ENCODE measurements around the gene GRAMD1B.
"Not testable (repeated sequence)": the region's sequence is repeated elsewhere in the genome, so short reads cannot be mapped to it uniquely, and the experiment has no call there.

Gene GRAMD1B

DNA sequence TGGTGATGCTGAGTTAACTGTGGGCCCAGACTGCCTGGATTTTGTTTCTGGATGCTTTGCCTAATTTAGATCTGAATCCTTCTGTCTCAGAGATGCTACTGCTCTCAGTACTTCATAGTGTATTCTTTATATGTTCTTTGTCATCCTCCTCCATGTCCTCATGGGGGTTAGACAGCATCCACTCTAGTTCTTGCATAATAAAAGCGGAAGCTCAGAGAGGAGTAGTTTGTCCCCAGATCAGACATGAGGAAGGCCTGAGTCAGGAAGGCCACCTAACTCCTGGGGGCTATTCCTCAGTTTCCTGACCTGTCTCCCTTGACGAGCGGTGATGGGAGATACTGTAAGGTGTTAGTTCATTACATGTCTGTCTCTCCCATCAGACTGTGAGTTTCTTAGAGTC, 134.2 kb downstream of the GRAMD1B start:
- DNase-seq (ENCODE audit: low read depth), result no peak
- TF ChIP-seq, protein P1, sequence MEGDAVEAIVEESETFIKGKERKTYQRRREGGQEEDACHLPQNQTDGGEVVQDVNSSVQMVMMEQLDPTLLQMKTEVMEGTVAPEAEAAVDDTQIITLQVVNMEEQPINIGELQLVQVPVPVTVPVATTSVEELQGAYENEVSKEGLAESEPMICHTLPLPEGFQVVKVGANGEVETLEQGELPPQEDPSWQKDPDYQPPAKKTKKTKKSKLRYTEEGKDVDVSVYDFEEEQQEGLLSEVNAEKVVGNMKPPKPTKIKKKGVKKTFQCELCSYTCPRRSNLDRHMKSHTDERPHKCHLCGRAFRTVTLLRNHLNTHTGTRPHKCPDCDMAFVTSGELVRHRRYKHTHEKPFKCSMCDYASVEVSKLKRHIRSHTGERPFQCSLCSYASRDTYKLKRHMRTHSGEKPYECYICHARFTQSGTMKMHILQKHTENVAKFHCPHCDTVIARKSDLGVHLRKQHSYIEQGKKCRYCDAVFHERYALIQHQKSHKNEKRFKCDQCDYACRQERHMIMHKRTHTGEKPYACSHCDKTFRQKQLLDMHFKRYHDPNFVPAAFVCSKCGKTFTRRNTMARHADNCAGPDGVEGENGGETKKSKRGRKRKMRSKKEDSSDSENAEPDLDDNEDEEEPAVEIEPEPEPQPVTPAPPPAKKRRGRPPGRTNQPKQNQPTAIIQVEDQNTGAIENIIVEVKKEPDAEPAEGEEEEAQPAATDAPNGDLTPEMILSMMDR (IDR thresholded peaks at IDR 0.05; ENCODE audit: low read depth, low read length, missing control alignments), result no peak
- no peak overlapping the region for H3K4me3 ChIP-seq (ENCODE audit: low read depth, low read length)

DNA sequence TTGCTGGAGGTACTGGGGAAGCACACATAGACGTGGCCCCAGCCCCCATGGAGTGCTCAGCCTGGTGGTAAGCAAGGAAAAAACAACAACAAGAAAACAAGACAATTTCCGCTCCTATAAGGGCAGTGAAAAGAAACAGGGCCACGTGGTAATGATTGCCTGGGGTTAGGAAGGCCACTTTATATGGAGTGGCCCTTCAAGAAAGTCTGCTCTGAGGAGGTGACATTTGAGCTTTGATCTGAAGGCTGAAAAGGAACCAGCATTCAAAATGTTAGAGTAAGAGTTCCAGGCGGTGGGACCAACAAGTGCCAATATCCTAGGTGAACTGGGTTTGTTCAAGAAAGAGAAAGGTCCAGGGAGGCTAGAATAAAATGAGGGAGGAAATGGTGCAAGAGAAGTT, 136.8 kb downstream of the GRAMD1B start:
- DNase-seq (ENCODE audit: low read depth), result no peak
- no peak overlapping the region for H3K4me3 ChIP-seq (ENCODE audit: low read depth, low read length)
- TF ChIP-seq, protein P1 (IDR thresholded peaks at IDR 0.05; ENCODE audit: low read depth, low read length, missing control alignments), result no peak

DNA sequence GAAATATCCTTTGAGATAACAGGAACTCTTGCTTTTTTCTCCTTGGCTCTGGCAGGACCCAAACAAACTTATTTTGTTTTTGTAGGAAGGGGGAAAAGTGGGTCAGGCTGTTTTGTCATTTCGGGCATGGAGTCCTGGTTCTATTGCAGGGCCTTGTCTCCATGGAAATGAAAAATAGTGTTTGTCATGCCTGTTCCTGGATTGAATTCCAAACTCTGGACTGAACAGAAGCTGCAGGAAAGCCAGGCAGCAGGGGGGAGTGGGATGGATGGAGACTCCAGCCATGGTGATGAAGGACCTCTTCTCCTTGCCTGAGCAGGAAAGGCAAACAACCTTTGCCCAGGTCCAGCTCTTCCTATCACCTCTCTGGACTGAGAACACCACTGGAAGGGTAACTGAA, 137.4 kb downstream of the GRAMD1B start:
- TF ChIP-seq, protein P1 (IDR thresholded peaks at IDR 0.05; ENCODE audit: low read depth, low read length, missing control alignments), result no peak
- no peak overlapping the region for H3K4me3 ChIP-seq (ENCODE audit: low read depth, low read length)
- DNase-seq (ENCODE audit: low read depth), result no peak

DNA sequence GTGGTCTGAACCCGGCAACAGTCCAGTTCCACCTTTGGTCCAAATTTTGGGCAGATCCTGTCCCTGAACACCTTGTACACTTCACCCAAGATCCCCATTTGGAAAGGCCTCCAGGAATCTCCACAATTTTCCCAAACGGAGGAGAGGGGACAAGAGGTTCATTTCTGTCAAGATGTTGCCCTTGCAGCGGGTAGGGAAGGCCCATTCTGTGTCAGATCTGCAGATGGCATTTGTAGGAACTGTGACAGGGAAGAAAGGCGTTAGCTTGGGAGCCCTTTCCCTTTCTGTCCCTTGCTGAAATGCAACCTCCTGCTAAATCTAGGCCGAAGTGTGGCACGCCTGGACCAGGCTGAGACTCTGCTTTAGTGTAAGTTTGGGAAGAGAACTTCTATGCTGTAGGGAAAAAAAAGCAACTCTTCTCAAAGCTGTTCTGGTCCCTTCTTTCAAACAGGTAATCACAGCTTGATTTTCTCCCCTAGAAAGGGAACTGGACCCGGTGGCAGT, 138.3 kb downstream of the GRAMD1B start:
- no peak for DNase-seq (ENCODE audit: low read depth)
- TF ChIP-seq, protein P1 (IDR thresholded peaks at IDR 0.05; ENCODE audit: low read depth, low read length, missing control alignments), result no peak
- H3K4me3 ChIP-seq (ENCODE audit: low read depth, low read length), result no peak overlapping the region

DNA sequence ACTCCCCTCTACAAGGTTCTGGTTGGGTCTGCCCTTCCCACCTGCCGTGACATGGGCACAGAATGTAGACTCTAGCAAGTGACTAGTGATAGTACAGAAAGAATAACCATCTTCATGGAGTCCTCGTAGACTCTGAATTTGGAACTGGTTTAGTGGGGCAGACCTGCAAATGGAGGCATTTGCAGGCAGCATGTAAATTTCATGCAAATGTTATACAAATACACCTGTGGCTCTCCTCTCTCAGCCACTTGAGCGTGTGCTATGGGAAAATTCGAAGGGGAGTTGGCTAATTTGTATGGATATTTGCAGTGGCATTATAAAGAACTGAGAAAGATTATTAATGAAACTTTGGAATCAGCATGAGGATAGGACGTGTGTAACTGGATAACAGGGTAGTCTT, 139.3 kb downstream of the GRAMD1B start:
- no peak for DNase-seq (ENCODE audit: low read depth)
- TF ChIP-seq, protein P1 (IDR thresholded peaks at IDR 0.05; ENCODE audit: low read depth, low read length, missing control alignments), result no peak
- H3K4me3 ChIP-seq (ENCODE audit: low read depth, low read length), result no peak overlapping the region

DNA sequence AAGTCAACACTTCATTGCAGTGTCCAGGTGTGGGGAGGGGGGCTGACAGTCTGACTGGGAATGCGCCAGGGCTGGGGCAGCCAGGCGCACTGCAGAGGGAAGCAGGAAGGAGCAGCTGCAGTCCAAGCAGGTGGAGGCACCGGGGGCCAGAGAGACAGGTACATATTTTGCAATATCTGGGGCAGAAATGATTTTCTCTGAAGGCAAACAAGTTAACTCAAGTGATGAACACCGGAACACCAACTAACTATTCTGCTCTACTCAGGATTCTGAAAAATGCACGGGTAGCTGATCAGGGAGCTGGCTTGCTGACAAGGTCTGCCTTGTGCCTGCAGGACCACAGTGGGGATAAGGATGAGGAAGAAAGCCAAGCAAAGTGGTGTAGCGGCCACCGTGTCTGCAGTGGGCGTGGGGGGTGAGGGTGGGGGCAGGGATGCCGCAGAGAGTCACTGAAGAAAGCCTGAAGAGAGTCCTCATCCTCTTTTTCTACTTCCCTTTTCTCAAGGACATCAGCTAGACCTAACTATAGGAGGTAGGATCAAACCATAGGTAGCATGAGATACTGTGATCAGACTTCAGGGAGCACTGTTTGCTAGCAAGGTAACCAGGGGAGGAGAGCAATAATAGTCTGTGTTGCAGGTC, 141.0 kb downstream of the GRAMD1B start:
- H3K4me3 ChIP-seq (ENCODE audit: low read depth, low read length), result no peak overlapping the region
- TF ChIP-seq, protein P1 (IDR thresholded peaks at IDR 0.05; ENCODE audit: low read depth, low read length, missing control alignments), result no peak
- DNase-seq (ENCODE audit: low read depth), result no peak

DNA sequence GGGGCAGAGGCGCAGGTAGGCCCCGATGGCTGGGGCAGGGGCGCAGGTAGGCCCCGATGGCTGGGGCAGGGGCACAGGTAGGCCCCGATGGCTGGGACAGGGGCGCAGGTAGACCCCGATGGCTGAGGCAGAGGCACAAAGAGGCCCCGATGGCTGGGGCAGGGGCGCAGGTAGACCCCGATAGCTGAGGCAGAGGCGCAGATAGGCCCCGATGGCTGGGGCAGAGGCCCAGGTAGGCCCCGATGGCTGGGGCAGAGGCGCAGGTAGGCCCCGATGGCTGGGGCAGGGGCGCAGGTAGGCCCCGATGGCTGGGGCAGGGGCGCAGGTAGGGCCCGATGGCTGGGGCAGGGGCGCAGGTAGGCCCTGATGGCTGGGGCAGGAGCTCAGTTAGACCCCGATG, 142.7 kb downstream of the GRAMD1B start:
- H3K4me3 ChIP-seq (ENCODE audit: low read depth, low read length); DNase-seq (ENCODE audit: low read depth): not testable (repeated sequence)
